ENCODE results near the gene IQCH.
"Not testable (repeated sequence)": the region's sequence is repeated elsewhere in the genome, so short reads cannot be mapped to it uniquely, and the experiment has no call there.

The IQCH gene

GRCh38 chr15:67361100-67361499 lies 106.5 kb downstream of the IQCH start:
- FAIRE-seq, result no peak

GRCh38 chr15:67363712-67364111 lies 109.1 kb downstream of the IQCH start:
- not testable (repeated sequence) for FAIRE-seq

GRCh38 chr15:67365994-67366393 lies 111.4 kb downstream of the IQCH start:
- no peak for FAIRE-seq

- no peak for FAIRE-seq
Measured at GRCh38 chr15:67366904-67367303, 112.3 kb downstream of the IQCH start.

GRCh38 chr15:67369359-67369998 lies 114.9 kb downstream of the IQCH start:
- no peak for FAIRE-seq

GRCh38 chr15:67370206-67370954 lies 115.8 kb downstream of the IQCH start:
- FAIRE-seq, result no peak

- no peak for FAIRE-seq
Measured at GRCh38 chr15:67372543-67372942, 118.0 kb downstream of the IQCH start.

- no peak for FAIRE-seq
Measured at GRCh38 chr15:67372986-67373675, 118.5 kb downstream of the IQCH start.

- FAIRE-seq, result no peak
Measured at GRCh38 chr15:67373971-67374370, 119.4 kb downstream of the IQCH start.

GRCh38 chr15:67379530-67379929 lies 124.9 kb downstream of the IQCH start:
- no peak for FAIRE-seq

GRCh38 chr15:67380921-67381320 lies 126.3 kb downstream of the IQCH start:
- FAIRE-seq, result no peak

GRCh38 chr15:67381416-67382045 lies 126.9 kb downstream of the IQCH start:
- FAIRE-seq, result no peak

- no peak for FAIRE-seq
Measured at GRCh38 chr15:67382723-67383122, 128.1 kb downstream of the IQCH start.

GRCh38 chr15:67383899-67384298 lies 129.3 kb downstream of the IQCH start:
- no peak for FAIRE-seq

GRCh38 chr15:67384761-67385160 lies 130.2 kb downstream of the IQCH start:
- no peak for FAIRE-seq

- FAIRE-seq, result no peak
Measured at GRCh38 chr15:67385971-67386370, 131.4 kb downstream of the IQCH start.

GRCh38 chr15:67386947-67387346 lies 132.4 kb downstream of the IQCH start:
- no peak for FAIRE-seq

- FAIRE-seq, result no peak
Measured at GRCh38 chr15:67389975-67390374, 135.4 kb downstream of the IQCH start.

- FAIRE-seq, result no peak
Measured at GRCh38 chr15:67394873-67395639, 140.5 kb downstream of the IQCH start.

GRCh38 chr15:67396114-67396513 lies 141.5 kb downstream of the IQCH start:
- FAIRE-seq, result no peak

GRCh38 chr15:67397139-67397538 lies 142.6 kb downstream of the IQCH start:
- FAIRE-seq, result no peak

GRCh38 chr15:67399925-67400324 lies 145.3 kb downstream of the IQCH start:
- FAIRE-seq, result no peak

- no peak for FAIRE-seq
Measured at GRCh38 chr15:67400890-67401289, 146.3 kb downstream of the IQCH start.

Measured in colon (tissue), 2 donors.